MCF 10A (cell line): ENCODE measurements around the gene CD93. TPM values are rescaled to one million over a fixed set of nuclear protein-coding genes. Genes with fewer than 3 reads are reported as not detected.

Source experiments
- BruUV-seq: library from RNA; stranded (reverse); fragments of 400-500 nt; replicated peaks from 2 replicates; lab custom pipeline; 2021; lab: Mats Ljungman, UMichigan
- CTCF ChIA-PET: fragments of 300-600 bp; sonication (Branson Sonifier 250); formaldehyde crosslinking; extraction: SDS; loops from one replicate; lab custom pipeline; 2021; ENCODE audit warnings: antibody characterized with exemption, inconsistent platforms; lab: Yijun Ruan, JAX
- POLR2A ChIA-PET: fragments of 300-600, 350-650 bp; sonication (Branson Sonifier 250); formaldehyde crosslinking; extraction: SDS; loops from one replicate; lab custom pipeline; 2020; ENCODE audit warnings: antibody characterized with exemption, inconsistent platforms; lab: Yijun Ruan, JAX
- DNase-seq: peaks from one replicate; pipeline ENCODE4 v3.0.0-alpha.2; 2018; ENCODE audit not compliant: unreplicated experiment
- H3K27ac Mint-ChIP-seq: one replicate; pipeline ENCODE4 v1.8.0; 2022; ENCODE audit warnings: mild to moderate bottlenecking, low read depth, mixed read lengths; ENCODE audit not compliant: unreplicated experiment
- H3K27me3 Mint-ChIP-seq: one replicate; pipeline ENCODE4 v1.8.0; 2022; ENCODE audit warnings: mixed read lengths; ENCODE audit not compliant: insufficient read depth, unreplicated experiment
- H3K36me3 Mint-ChIP-seq: one replicate; pipeline ENCODE4 v1.8.0; 2022; ENCODE audit warnings: mild to moderate bottlenecking, moderate library complexity, mixed read lengths; ENCODE audit not compliant: insufficient read depth, unreplicated experiment
- H3K4me1 Mint-ChIP-seq: one replicate; pipeline ENCODE4 v1.8.0; 2022; ENCODE audit warnings: mixed read lengths; ENCODE audit not compliant: insufficient read depth, unreplicated experiment
- H3K4me3 Mint-ChIP-seq: one replicate; pipeline ENCODE4 v1.8.0; 2022; ENCODE audit warnings: mild to moderate bottlenecking, moderate library complexity, mixed read lengths; ENCODE audit not compliant: unreplicated experiment
- H3K9me3 Mint-ChIP-seq: one replicate; pipeline ENCODE4 v1.8.0; 2022; ENCODE audit warnings: mixed read lengths; ENCODE audit not compliant: unreplicated experiment
- CTCF ChIP-seq: fragments of 200-600 bp; IDR thresholded peaks from one replicate; pipeline ENCODE4 v1.8.0; 2022; ENCODE audit warnings: antibody characterized with exemption, mild to moderate bottlenecking; ENCODE audit not compliant: unreplicated experiment
- intact Hi-C: fragments of 100-400 bp; cut with micrococcal nuclease; formaldehyde crosslinking; loops from 2 replicates; pipeline ENCODE4 v1.14.1; 2022
- total RNA-seq: library from RNA; stranded (reverse); gene quantifications from 2 replicates; pipeline ENCODE4 v1.2.3, GENCODE V29; 2022

The CD93 gene
- total RNA-seq, 1 experiment from 2014 or later, result not detected

GRCh38 chr20:23101696-23102406 is 15.7 kb upstream of the CD93 start:
- CTCF ChIA-PET, result interaction anchor here (0.6 to 4.2 kb wide), 7 partner anchors 8 to 139 kb away, joined by 3 to 32 read pairs (median 4); no protein-coding TSS in a partner anchor
- no peak overlapping the region for H3K4me3 Mint-ChIP-seq
- no TSS peak for BruUV-seq
- TF ChIP-seq CTCF, result no peak
- intact Hi-C loops, result no loop called here
- no peaks in the 10 kb centered on the region for H3K9me3 Mint-ChIP-seq
- H3K27me3 Mint-ChIP-seq, result no peaks in the 10 kb centered on the region
- peaks cover 39% of the 10 kb centered on the region for H3K4me1 Mint-ChIP-seq
- POLR2A ChIA-PET, result interaction anchor here (1.5 to 3.3 kb wide), 5 partner anchors 18 to 248 kb away, joined by 4 to 58 read pairs (median 12); partner anchors contain the start of gene NXT1
- no peaks in the 10 kb centered on the region for H3K36me3 Mint-ChIP-seq
- no peak overlapping the region for H3K27ac Mint-ChIP-seq
- DNase-seq, result no peak

DNA sequence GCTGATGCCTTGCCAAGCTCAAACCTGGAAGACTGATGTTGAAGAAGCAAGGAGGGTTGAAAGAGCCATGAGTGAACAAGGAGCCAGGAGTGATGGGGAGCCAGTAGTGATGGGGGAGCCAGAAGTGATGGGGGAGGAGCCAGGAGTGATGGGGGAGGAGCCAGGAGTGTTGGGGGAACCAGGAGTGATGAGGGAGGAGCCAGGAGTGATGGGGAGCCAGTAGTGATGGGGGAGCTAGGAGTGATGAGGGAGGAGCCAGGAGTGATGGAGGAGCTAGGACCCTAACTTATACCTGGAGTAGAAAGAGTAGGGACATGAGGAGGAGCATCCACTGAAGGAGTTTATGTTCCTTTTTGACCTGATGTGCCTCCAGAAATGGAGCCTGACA is 14.6 kb upstream of the CD93 start:
- Mint-ChIP-seq H3K4me3 (peak overlapping the region; percentile 12), H3K27me3 (no peaks in the 10 kb centered on the region), H3K27ac (no peak overlapping the region), H3K36me3 (no peaks in the 10 kb centered on the region), H3K9me3 (no peaks in the 10 kb centered on the region), H3K4me1 (peaks cover 42% of the 10 kb centered on the region)
- no peak for DNase-seq
- ChIA-PET CTCF (interaction anchor here (0.6 to 4.2 kb wide), 25 partner anchors 8 to 908 kb away, joined by 3 to 32 read pairs (median 4); partner anchors contain the start of gene CD93), POLR2A (interaction anchor here (0.6 to 3.3 kb wide), 27 partner anchors 9 to 1933 kb away, joined by 3 to 58 read pairs (median 4); partner anchors contain the start of gene NXT1)
- TF ChIP-seq CTCF, result no peak
- BruUV-seq, result no TSS peak
- intact Hi-C loops, result no loop called here

DNA sequence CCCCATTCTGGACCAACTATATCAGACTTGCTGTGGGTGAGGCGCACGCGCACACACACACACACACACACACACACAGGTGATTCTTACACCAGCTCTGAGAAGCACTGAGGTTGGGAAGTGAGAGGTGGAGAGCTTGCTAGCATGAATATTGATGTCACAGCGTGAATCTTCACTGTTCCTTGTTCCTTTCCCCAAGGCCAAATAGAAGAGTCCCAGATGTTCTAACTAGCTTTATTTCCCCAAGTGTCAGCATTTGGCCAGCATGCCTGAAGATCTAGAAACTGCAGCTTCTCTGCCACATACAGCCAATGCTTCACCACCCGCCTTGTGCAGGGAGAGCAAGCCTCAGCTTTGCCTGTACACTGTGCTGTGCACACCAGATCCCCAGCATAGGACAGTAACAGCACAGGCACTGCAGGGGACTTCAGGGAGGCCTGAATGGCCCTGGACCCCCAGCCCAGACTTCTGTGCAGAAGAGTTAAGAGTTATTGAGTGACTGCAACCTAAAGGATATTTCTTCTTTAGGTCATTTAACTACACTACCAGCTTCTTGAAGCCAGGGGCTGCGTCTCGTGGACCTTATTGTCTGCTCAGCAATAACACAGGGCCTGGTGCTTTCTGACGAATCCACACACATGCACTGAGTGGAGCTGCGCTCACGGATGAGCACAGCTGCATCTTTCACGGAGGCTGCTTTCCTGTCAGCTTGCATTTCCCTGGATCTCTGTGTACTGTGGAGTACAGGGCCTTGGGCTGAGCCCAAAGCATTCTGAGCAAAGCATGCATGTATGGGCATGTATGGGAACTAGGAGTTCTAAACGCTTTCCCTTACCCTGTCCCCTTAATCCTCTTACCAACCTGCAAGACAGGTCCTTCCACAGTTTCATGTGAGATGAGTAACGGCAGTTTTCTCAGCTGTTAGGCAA is 13.9 kb upstream of the CD93 start:
- Mint-ChIP-seq H3K4me3 (peak overlapping the region; percentile 12), H3K9me3 (no peaks in the 10 kb centered on the region), H3K4me1 (peaks cover 49% of the 10 kb centered on the region), H3K27me3 (no peaks in the 10 kb centered on the region), H3K36me3 (no peaks in the 10 kb centered on the region), H3K27ac (no peak overlapping the region)
- ChIA-PET POLR2A (interaction anchor here (0.5 to 3.3 kb wide), 33 partner anchors 10 to 1933 kb away, joined by 3 to 58 read pairs (median 4); partner anchors contain the start of gene NXT1), CTCF (interaction anchor here (0.6 to 4.2 kb wide), 34 partner anchors 8 to 907 kb away, joined by 3 to 32 read pairs (median 4); partner anchors contain the start of gene CST11)
- BruUV-seq, result no TSS peak
- DNase-seq, result peak; percentile 81
- TF ChIP-seq CTCF, result no peak
- intact Hi-C loops, result no loop called here
